ENCODE data around the gene ETHE1. TPM values are rescaled to one million over a fixed set of nuclear protein-coding genes. Genes with fewer than 3 reads are reported as not detected.

Gene ETHE1
- total and polyA plus RNA-seq, 2 of the 8 experiments (the other 6 are each of a cell fraction or from before 2014, with no cell fraction given) = 19.9 to 96.0 TPM

DNA sequence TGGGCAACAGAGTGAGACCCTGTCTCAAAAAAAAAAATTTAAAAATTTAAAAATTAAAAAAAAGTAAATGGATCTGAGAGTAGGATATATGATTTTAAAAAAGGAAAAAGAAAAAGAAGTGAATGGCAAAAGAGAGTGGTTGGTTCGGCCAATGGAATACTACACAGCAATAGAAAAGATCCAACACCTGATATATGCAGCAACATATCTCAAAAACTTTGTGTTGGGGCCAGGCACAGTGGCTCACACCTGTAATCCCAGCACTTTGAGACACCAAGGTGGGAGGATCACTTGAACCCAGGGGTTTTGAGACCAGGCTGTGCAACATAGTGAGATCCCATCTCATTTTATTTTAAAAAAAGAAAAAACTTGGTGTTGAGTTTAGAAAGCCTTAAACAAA is 60.2 kb downstream of the ETHE1 start (continued):
- TF ChIP-seq, protein P1, sequence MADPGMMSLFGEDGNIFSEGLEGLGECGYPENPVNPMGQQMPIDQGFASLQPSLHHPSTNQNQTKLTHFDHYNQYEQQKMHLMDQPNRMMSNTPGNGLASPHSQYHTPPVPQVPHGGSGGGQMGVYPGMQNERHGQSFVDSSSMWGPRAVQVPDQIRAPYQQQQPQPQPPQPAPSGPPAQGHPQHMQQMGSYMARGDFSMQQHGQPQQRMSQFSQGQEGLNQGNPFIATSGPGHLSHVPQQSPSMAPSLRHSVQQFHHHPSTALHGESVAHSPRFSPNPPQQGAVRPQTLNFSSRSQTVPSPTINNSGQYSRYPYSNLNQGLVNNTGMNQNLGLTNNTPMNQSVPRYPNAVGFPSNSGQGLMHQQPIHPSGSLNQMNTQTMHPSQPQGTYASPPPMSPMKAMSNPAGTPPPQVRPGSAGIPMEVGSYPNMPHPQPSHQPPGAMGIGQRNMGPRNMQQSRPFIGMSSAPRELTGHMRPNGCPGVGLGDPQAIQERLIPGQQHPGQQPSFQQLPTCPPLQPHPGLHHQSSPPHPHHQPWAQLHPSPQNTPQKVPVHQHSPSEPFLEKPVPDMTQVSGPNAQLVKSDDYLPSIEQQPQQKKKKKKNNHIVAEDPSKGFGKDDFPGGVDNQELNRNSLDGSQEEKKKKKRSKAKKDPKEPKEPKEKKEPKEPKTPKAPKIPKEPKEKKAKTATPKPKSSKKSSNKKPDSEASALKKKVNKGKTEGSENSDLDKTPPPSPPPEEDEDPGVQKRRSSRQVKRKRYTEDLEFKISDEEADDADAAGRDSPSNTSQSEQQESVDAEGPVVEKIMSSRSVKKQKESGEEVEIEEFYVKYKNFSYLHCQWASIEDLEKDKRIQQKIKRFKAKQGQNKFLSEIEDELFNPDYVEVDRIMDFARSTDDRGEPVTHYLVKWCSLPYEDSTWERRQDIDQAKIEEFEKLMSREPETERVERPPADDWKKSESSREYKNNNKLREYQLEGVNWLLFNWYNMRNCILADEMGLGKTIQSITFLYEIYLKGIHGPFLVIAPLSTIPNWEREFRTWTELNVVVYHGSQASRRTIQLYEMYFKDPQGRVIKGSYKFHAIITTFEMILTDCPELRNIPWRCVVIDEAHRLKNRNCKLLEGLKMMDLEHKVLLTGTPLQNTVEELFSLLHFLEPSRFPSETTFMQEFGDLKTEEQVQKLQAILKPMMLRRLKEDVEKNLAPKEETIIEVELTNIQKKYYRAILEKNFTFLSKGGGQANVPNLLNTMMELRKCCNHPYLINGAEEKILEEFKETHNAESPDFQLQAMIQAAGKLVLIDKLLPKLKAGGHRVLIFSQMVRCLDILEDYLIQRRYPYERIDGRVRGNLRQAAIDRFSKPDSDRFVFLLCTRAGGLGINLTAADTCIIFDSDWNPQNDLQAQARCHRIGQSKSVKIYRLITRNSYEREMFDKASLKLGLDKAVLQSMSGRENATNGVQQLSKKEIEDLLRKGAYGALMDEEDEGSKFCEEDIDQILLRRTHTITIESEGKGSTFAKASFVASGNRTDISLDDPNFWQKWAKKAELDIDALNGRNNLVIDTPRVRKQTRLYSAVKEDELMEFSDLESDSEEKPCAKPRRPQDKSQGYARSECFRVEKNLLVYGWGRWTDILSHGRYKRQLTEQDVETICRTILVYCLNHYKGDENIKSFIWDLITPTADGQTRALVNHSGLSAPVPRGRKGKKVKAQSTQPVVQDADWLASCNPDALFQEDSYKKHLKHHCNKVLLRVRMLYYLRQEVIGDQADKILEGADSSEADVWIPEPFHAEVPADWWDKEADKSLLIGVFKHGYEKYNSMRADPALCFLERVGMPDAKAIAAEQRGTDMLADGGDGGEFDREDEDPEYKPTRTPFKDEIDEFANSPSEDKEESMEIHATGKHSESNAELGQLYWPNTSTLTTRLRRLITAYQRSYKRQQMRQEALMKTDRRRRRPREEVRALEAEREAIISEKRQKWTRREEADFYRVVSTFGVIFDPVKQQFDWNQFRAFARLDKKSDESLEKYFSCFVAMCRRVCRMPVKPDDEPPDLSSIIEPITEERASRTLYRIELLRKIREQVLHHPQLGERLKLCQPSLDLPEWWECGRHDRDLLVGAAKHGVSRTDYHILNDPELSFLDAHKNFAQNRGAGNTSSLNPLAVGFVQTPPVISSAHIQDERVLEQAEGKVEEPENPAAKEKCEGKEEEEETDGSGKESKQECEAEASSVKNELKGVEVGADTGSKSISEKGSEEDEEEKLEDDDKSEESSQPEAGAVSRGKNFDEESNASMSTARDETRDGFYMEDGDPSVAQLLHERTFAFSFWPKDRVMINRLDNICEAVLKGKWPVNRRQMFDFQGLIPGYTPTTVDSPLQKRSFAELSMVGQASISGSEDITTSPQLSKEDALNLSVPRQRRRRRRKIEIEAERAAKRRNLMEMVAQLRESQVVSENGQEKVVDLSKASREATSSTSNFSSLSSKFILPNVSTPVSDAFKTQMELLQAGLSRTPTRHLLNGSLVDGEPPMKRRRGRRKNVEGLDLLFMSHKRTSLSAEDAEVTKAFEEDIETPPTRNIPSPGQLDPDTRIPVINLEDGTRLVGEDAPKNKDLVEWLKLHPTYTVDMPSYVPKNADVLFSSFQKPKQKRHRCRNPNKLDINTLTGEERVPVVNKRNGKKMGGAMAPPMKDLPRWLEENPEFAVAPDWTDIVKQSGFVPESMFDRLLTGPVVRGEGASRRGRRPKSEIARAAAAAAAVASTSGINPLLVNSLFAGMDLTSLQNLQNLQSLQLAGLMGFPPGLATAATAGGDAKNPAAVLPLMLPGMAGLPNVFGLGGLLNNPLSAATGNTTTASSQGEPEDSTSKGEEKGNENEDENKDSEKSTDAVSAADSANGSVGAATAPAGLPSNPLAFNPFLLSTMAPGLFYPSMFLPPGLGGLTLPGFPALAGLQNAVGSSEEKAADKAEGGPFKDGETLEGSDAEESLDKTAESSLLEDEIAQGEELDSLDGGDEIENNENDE (IDR thresholded peaks at IDR 0.05; ENCODE audit: insufficient replicate concordance, low read length) = no peak
- TF ChIP-seq ZNF274 (IDR thresholded peaks at IDR 0.05; ENCODE audit: borderline replicate concordance, extremely low read depth, low read length) = no peak
- no peak for TF ChIP-seq SAP30 (IDR thresholded peaks at IDR 0.05; ENCODE audit: insufficient read depth, insufficient replicate concordance, low read length)
- no peak for TF ChIP-seq SP1 (IDR thresholded peaks at IDR 0.05; ENCODE audit: low read depth, low read length)

All from H1 (cell line).